GM18526 (cell line): ENCODE data around the gene SMIM22.

ENCODE experiments used
- POLR2A ChIP-seq: IDR thresholded peaks from 3 replicates; pipeline ENCODE4 v1.6.1; 2011; ENCODE audit not compliant: insufficient read length; ENCODE audit errors: extremely low read depth

The SMIM22 gene

DNA sequence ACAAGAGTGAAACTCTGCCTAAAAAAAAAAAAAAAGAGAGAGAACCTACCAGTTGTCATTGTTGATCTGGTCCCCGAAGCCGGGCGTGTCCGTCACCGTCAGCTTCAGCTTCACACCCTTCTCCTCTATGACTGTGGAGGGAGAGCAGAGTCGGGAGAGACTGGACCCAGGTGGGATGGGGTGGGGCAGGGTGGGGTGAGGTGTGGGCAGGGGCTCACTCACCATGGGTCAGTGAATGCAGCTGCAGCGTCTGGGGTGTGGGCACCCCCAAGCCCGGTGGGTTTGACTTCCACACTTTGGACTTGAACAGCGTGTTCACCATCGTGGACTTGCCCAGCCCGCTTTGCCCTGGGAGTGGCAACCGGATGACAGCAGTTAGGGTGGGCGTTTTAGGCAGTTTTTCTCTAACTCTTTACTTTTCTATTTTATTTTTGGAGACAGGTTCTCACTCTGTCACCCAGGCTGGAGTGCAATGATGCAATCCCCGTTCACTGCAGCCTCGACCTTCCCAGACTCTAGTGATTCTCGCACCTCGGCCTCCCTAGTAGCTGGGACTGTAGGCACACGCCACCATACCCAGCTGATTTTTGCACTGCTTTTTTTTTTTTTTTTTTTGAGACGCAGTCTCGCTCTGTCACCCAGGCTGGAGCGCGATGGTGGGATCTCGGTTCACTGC, 9.3 kb upstream of the SMIM22 start:
- TF ChIP-seq POLR2A: no peak

DNA sequence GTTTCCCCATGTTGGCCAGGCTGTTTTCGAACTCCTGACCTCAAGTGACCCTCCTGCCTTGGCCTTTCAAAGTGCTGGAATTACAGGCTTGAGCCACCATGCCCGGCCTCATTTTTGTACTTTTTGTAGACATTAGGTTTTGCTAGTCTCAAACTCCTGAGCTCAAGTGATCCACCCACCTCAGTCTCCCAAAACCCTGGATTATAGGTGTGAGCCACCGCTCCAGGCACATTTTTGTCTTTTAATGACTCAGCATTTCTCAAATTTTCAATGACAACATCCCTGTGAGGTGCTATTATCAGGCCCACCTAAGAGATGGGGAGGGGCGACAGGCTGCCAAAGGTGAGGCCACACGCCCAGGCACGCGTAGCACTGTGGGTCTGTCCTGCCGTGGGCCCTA, 8.1 kb upstream of the SMIM22 start:
- no peak for TF ChIP-seq POLR2A

DNA sequence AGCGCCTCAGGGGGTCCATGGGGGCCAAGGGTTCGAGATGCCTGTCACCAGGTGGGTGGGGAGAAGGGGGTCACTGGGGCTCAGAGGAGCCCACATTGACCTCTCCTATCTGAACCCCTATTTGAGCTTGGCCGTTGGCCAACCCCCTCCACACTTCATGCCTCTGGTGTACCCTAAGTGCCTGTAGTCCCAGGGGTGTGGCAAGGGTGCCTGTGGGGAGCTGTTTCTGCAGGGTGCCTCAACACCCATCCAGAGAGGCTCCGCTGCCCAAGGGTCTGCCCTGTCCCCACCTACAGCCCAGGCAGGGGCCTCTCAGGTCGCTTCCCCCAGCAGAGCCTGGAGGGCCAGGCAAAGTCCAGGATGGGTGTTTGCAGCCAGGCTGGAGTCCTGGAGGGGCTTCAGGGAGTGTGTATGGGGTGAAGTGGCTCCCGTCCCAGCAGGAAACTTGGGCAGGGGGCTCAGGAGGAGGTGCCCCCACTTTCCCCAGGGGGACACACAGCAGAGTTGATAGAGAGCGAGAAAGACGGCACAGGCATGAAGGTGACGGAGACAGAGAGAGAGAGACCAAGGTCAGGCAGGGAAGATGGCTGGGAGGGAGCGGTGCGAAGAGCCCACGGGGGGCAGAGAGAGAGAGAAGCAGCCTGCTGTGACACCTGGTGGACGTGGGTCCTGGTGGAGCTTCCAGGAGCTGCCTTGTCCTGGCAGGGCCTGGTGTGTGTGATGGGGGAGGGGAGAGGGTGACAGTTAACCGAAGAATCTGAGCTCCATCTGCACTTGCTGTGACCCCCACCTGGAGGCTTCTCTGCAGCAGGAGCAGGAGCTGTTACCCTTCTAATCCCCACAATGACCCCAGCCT, 7.3 kb upstream of the SMIM22 start, which contains the start of gene SEPTIN12:
TSS of gene SEPTIN12 (minus strand) at position 719 of the 856 bp plus-strand sequence. CDS start at position 19, 700 bp downstream.
- TF ChIP-seq POLR2A: no peak

GRCh38 chr16:4788489-4788889, 6.7 kb upstream of the SMIM22 start:
- TF ChIP-seq POLR2A: no peak

GRCh38 chr16:4788910-4789309, 6.3 kb upstream of the SMIM22 start:
- TF ChIP-seq POLR2A: no peak

DNA sequence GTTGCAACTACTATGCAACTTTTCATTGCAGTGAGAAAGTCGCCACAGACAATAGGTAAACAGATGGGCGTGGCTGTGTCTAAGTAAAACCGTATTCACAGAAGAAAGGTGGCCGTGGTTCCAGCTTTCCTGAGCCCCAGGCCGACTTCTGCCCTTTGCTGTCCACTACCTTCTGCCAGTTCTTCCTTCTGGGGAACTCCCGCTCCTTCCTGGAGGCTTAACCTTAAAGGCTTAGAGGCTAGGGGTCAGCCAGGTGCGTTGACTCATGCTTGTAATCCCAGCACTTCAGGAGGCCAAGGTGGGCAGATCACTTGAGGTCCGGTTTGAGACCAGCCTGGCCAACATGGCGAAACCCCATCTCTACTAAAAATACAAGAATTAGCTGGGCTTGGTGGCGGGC, 4.9 kb upstream of the SMIM22 start:
- TF ChIP-seq POLR2A: no peak

GRCh38 chr16:4790871-4791270, 4.3 kb upstream of the SMIM22 start:
- TF ChIP-seq POLR2A: no peak

DNA sequence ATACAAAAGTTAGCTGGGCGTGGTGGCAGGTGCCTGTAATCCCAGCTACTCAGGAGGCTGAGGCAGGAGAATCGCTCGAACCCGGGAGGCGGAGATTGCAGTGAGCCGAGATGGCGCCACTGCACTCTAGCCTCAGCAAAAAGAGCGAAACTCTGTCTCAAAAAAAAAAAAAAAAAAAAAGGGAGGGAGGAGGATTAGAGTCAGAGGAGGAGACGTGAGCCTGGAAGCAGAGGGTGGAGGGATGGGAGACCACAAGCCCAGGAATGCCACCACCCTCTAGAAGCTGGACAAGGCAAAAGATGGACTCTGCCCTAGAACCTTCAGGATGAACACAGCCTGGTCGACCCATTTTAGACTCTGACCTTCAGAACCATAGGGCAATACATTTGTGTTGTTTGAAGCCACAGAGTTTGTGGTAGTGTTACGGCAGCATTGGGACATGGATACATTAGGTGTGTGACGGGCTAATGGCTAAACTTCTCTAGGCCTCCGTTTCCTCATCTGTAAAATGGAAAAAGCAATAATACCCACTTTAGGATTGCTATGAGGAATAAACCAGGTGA, 2.1 kb upstream of the SMIM22 start:
- no peak for TF ChIP-seq POLR2A

- no peak for TF ChIP-seq POLR2A
Measured at GRCh38 chr16:4795828-4796572, 831 bp downstream of the SMIM22 start.

DNA sequence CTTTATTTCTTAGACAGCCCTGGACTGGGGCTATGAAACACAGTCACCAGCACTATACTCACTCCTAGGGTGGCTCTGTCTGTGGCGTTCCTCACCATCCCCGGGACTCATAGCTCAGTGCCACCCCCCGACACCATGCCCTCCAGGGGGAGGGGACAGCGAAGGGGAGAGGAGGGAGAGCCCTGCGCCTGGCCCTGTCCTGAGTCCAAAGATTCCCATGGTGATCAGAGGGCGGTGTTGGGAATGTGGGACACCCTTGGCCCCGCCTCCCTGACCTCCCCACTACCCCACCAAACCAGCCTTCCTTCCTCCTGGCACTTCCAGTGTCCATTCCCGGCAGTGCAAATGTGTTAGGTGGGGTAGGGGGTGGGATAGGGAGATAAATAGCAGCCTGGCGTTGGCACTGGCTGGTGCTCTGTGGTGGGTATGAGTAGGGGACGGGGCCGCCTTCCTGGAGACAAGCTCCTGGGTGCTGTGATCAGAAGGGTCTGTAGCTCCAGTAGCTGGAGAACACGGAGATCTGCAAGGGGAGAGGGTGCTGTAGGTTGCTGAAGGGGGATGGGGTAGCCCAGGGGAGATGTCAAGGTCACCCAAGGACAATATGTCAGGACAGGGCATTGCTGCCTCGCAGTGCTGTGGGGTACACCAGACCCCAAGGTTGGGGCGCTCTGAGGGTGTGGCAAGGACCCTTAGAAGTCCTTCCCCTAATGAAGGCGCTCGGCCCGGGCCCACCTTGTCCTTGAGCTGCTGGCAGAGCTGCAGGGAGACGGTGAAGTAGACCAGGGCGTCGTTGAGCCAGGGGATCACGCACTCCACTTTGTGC, 2.0 kb downstream of the SMIM22 start:
- TF ChIP-seq POLR2A: no peak

DNA sequence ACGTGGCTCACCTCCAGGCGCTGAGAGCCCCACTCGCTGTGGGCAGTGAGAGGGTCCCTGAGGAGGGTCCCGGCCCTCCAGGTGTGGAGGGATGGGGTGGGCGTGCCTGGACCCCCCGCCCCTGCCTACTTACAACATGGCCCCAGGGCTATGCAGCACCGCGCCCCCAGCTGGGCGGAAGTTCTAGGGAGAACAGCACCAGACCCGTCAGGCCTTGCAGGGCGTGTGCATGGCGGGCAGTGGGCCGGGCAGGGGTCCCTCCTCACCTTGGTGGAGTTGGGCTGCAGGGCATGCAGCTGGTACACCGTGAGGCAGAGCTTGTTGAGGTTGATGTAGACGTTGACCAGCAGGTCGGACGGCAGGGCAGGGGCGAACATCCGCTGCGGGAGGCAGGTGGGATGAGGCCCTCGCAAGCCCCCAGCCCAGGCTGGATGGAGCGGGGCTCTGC, 2.7 kb downstream of the SMIM22 start:
- no peak for TF ChIP-seq POLR2A

DNA sequence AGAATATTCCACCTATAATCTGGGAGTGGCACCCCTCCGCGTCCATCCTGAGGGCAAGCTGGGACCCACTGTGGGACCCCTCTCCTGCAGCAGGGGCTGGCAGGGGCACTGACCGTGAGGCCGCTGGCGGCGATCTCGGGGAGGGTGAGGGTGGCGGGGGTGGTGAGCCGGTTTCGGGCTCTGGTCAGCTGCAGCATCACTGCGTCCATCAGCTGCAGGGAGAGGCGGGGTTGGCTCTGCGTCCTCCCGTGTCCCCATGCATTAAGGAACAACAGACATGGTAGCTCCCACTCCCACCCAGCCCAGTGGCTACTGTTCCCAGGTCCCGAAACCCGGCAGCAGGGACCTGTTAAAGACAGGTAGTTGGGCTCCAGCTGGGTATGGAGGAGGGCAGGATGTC, 3.3 kb downstream of the SMIM22 start:
- TF ChIP-seq POLR2A: no peak

DNA sequence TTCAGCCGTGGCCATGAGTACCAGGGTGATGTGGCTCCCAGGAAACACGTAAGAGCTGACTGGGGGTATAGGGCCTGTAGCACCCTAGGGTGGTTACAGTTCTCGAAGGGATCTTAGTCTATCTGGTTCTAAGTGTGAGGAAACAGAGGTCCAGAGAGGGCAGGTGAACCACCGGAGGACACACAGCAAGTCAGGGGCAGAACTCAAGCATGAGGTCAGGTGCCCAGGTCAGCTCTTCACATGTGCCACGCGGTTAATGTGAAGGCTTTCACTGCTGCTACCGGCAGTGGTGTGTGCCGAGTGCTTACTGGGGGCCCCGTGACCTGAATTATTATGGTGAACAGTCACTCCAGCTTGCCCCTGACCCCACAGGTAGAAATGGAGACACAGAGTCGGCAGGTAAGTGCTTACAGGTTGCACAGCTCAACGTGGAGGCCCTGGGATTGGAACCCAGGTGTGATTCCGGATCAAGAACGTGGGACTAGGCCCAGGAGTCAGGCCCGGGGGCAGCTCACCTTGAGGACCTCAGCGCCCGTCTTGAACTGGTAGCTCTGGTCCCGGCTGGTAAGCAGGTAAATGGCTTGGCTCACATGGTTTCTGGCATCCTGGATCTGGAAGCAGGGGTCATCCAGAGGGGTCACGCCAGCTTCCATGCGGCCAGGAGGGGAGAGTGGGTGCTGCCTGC, 4.1 kb downstream of the SMIM22 start:
- TF ChIP-seq POLR2A: no peak
